GM12878 (cell line): ENCODE measurements around the gene HIRA. TPM values are rescaled to one million over a fixed set of nuclear protein-coding genes. Genes with fewer than 3 reads are reported as not detected.

Source experiments
- ATAC-seq: fragments of 200-7000 bp; cut with Tn5 transposase; 3 replicates; pipeline ENCODE4 v1.9.1; 2020; ENCODE audit warnings: mild to moderate bottlenecking, moderate library complexity
- BruUV-seq: library from RNA; stranded (reverse); fragments of 400-500 nt; replicated peaks from 2 replicates; lab custom pipeline; 2021; lab: Mats Ljungman, UMichigan
- CTCF ChIA-PET: fragments of 300-600 bp; sonication (Branson Sonifier 250); formaldehyde crosslinking; extraction: SDS; loops from one replicate; lab custom pipeline; 2021; ENCODE audit warnings: inconsistent platforms; lab: Yijun Ruan, JAX
- POLR2A ChIA-PET: fragments of 350-600 bp; formaldehyde crosslinking; extraction: SDS; loops from one replicate; lab custom pipeline; 2021; ENCODE audit warnings: inconsistent platforms; lab: Charles Lee
- RAD21 ChIA-PET: fragments of 300-600 bp; sonication (Branson Sonifier 250); formaldehyde crosslinking; loops from one replicate; lab custom pipeline; 2023; ENCODE audit warnings: antibody characterized with exemption; ENCODE audit not compliant: unreplicated experiment; lab: Charles Lee
- SMC1A ChIA-PET: fragments of 300-600 bp; sonication (Branson Sonifier 250); formaldehyde crosslinking; loops from one replicate; lab custom pipeline; 2023; ENCODE audit not compliant: unreplicated experiment, uncharacterized antibody; lab: Charles Lee
- DNase-seq: peaks from one replicate; pipeline ENCODE4 v3.0.0-alpha.2; 2011; ENCODE audit warnings: low read depth, low spot score
- FAIRE-seq: peaks from 3 replicates; lab custom pipeline; 2011; peaks lifted over from hg19 to GRCh38; lab: Jason Lieb, UNC
- H2AFZ ChIP-seq: 2 replicates; pipeline ENCODE4 v1.6.0; 2011; ENCODE audit warnings: low read depth, low read length, control low read depth; ENCODE audit not compliant: control insufficient read depth
- H3K27ac ChIP-seq: 2 replicates; pipeline ENCODE4 v1.5.1; 2011; ENCODE audit warnings: control low read depth; ENCODE audit not compliant: control insufficient read depth, insufficient read depth
- H3K27me3 ChIP-seq, 2 experiments: replicated peaks in 1 of 2; 2 replicates each; pipeline versions ENCODE4 v1.6.0 to v1.6.1; 2011; ENCODE audit warnings: low read length in 1 of 2; ENCODE audit not compliant: control insufficient read depth in 2 of 2, insufficient read depth in 2 of 2
- H3K36me3 ChIP-seq, 2 experiments: 2 replicates each; pipeline ENCODE4 v1.5.1; 2011; ENCODE audit warnings: low read length in 1 of 2; ENCODE audit not compliant: control insufficient read depth in 2 of 2, insufficient read depth in 2 of 2
- H3K4me1 ChIP-seq: 2 replicates; pipeline ENCODE4 v1.6.1; 2011; ENCODE audit warnings: mild to moderate bottlenecking, low read length, moderate library complexity, mixed read lengths; ENCODE audit not compliant: control insufficient read depth, insufficient read depth
- H3K4me2 ChIP-seq: 2 replicates; pipeline ENCODE4 v1.6.0; 2011; ENCODE audit warnings: control low read depth; ENCODE audit not compliant: control insufficient read depth, insufficient read depth
- H3K4me3 ChIP-seq: fragments of 200-600 bp; sonication (generic); 2 replicates; pipeline ENCODE4 v1.5.1; 2016
- H3K79me2 ChIP-seq: 2 replicates; pipeline ENCODE4 v1.6.0; 2011; ENCODE audit warnings: low read length; ENCODE audit not compliant: control insufficient read depth, insufficient read depth
- H3K9ac ChIP-seq: 2 replicates; pipeline ENCODE4 v1.8.0; 2011; ENCODE audit warnings: low read length, control low read depth, mixed read lengths; ENCODE audit not compliant: control insufficient read depth, insufficient read depth
- H3K9me3 ChIP-seq: replicated peaks from 3 replicates; pipeline ENCODE4 v1.5.1; 2011; ENCODE audit warnings: mild to moderate bottlenecking, low read length; ENCODE audit not compliant: control insufficient read depth, insufficient read depth
- H4K20me1 ChIP-seq: 2 replicates; pipeline ENCODE4 v1.6.0; 2011; ENCODE audit not compliant: control insufficient read depth, insufficient read depth
- CREB1 ChIP-seq: IDR thresholded peaks from 2 replicates; pipeline ENCODE4 v1.6.1; 2012; ENCODE audit warnings: low read depth, mild to moderate bottlenecking, inconsistent platforms
- FOXK2 ChIP-seq: fragments of 450-650 bp; IDR thresholded peaks from 2 replicates; pipeline ENCODE4 v1.6.1; 2017; ENCODE audit warnings: mild to moderate bottlenecking, moderate library complexity
- MEF2B ChIP-seq: fragments of 450-650 bp; IDR thresholded peaks from 2 replicates; pipeline ENCODE4 v1.6.1; 2018; ENCODE audit warnings: mild to moderate bottlenecking, moderate library complexity; ENCODE audit not compliant: partially characterized antibody, poor library complexity, severe bottlenecking
- NRF1 ChIP-seq: conservative IDR thresholded peaks from 2 replicates; pipeline ENCODE4 v1.6.1; 2011; ENCODE audit warnings: mild to moderate bottlenecking, low read depth, low read length, improper control_type of control experiment
- RAD21 ChIP-seq: IDR thresholded peaks from 2 replicates; pipeline ENCODE4 v1.6.1; 2011; ENCODE audit warnings: mild to moderate bottlenecking, low read depth, low read length, moderate library complexity; ENCODE audit not compliant: insufficient read depth
- RFX5 ChIP-seq: IDR thresholded peaks from 2 replicates; pipeline ENCODE4 v1.6.1; 2011; ENCODE audit warnings: low read depth, low read length, improper control_type of control experiment
- ZNF274 ChIP-seq: IDR thresholded peaks from one replicate; pipeline ENCODE4 v1.8.0; 2011; ENCODE audit not compliant: insufficient read length, insufficient read depth
- WGBS: methylation state at CpG from one replicate; pipeline ENCODE4 v1.1.6; 2016; ENCODE audit warnings: low lambda C conversion rate; ENCODE audit not compliant: insufficient replicate concordance, insufficient coverage; ENCODE audit errors: missing lambda C conversion rate; 5-methylcytosine and 5-hydroxymethylcytosine counted together
- in situ Hi-C: fragments of 300-500 bp; cut with MboI; formaldehyde crosslinking; loops from 9 replicates; pipeline ENCODE4 v1.14.3; 2018; ENCODE audit warnings: mixed read lengths
- intact Hi-C: fragments of 100-400 bp; cut with micrococcal nuclease; formaldehyde crosslinking; loops from one replicate; pipeline ENCODE4 v1.14.2; 2022; ENCODE audit not compliant: unreplicated experiment
- polyA plus RNA-seq, 11 experiments: library from polyadenylated mRNA; depleted of rRNA in 4 of 11; unstranded in 6 of 11; stranded (reverse) in 5 of 11; fragments of >200 nt; fragmentation: Nextera tagmentation in 4 of 11; fragmentation: Illumina TruSeq in 1 of 11; extraction: Ambion mirVana in 4 of 11; extraction: Trizol in 1 of 11; gene quantifications; 1 replicate in 1 of 11; 2 replicates in 10 of 11; pipeline versions ENCODE4 v1.2.1 to v1.2.3, GENCODE V29; 2011 to 2016; ENCODE audit warnings: inconsistent platforms in 2 of 11, missing spikeins in 2 of 11, low read depth in 1 of 11
- total RNA-seq, 4 experiments: library from RNA; depleted of rRNA in 3 of 4; stranded (reverse); fragments of >200 nt in 3 of 4; fragmentation: Illumina TruSeq in 1 of 4; extraction: Trizol in 1 of 4; gene quantifications; 2 replicates each; pipeline versions ENCODE4 v1.2.1 to v1.2.3, GENCODE V29; 2013 to 2021
- TF ChIP-seq, protein P1 (sequence below): IDR thresholded peaks from 2 replicates; pipeline ENCODE4 v1.6.1; 2011; ENCODE audit warnings: mild to moderate bottlenecking, low read depth, low read length, moderate library complexity; ENCODE audit not compliant: insufficient replicate concordance

Gene HIRA
- total and polyA plus RNA-seq, 10 of the 15 experiments (the other 5 are each of a cell fraction or from before 2014, with no cell fraction given): 0.34 to 32.7 (median 14.5) TPM

DNA sequence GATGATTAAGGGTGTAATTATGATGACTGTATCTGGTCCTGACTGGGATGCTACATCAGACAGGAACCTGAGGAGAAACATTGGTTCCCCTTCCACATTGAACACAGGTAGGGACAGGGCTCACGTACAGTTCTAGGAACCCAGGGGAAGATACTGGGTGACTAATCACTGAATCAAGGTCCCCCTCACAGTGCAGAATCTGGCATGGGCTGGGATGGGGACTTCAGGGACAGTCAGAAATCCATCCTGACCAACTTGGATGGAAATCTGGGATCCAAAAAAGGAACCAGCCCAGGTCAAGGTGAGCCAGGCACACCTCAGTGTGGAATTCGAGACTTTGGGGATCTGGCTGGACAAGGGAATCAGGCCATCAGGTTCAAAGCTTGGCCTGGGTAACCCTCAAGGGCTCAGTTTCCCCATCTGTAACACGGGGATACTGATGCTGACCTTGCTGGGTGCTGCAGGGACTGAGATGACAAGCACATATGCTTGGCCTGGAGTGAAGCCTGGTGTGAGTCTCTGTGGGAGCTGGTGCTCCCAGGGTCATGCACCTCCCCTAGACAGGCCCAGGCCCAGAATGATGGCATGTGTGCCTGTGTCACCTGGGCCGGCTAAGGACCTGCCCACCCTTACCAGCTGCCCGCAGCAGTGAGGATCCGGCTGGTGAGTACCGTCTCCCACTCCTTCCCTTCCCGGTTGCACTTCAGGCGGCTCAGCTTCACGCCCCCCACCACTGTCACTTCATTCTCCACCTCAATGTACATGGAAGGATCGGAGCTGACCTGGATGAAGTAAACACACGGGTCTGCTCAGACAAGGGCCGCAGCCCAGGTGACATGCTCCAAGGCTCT is 72.6 kb downstream of the HIRA start:
- H3K36me3 ChIP-seq: peaks cover 38 to 45% of the 10 kb centered on the region in 2 experiments; a peak in 3 of 4 replicates
- TF ChIP-seq CREB1 (no peak), FOXK2 (no peak), RAD21 (no peak), MEF2B (no peak), NRF1 (no peak), RFX5 (no peak), ZNF274 (no peak)
- TF ChIP-seq, protein P1, sequence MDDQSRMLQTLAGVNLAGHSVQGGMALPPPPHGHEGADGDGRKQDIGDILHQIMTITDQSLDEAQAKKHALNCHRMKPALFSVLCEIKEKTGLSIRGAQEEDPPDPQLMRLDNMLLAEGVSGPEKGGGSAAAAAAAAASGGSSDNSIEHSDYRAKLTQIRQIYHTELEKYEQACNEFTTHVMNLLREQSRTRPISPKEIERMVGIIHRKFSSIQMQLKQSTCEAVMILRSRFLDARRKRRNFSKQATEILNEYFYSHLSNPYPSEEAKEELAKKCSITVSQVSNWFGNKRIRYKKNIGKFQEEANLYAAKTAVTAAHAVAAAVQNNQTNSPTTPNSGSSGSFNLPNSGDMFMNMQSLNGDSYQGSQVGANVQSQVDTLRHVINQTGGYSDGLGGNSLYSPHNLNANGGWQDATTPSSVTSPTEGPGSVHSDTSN: no peak
- 99% methylated on average over 13 of the region's 13 CpGs for WGBS
- H3K9ac ChIP-seq: no peak overlapping the region
- no peak for ATAC-seq
- intact Hi-C loops (no loop called here), in situ Hi-C loops (no loop called here)
- no peaks in the 10 kb centered on the region for H3K27me3 ChIP-seq
- no peaks in the 10 kb centered on the region for H3K79me2 ChIP-seq
- H4K20me1 ChIP-seq: no peaks in the 10 kb centered on the region; the same call in 1 of the 2 replicates
- RAD21 ChIA-PET: no interaction called here
- H3K27ac ChIP-seq: no peak overlapping the region
- no peak overlapping the region for H3K4me2 ChIP-seq
- POLR2A ChIA-PET: no interaction called here
- FAIRE-seq: no peak
- H3K9me3 ChIP-seq: no peaks in the 10 kb centered on the region
- H3K4me1 ChIP-seq: peaks cover 17% of the 10 kb centered on the region
- no peak overlapping the region for H3K4me3 ChIP-seq
- DNase-seq: no peak
- H2AFZ ChIP-seq: no peak overlapping the region
- CTCF ChIA-PET: no interaction called here
- no TSS peak for BruUV-seq
- SMC1A ChIA-PET: no interaction called here
